Measurements from ENCODE around the gene GPR4.

The GPR4 gene

GRCh38 chr19:45589768-45590167, 12.2 kb downstream of the GPR4 start:
- no peak for DNase-seq (ENCODE audit: low read depth)

GRCh38 chr19:45587873-45588272, 14.1 kb downstream of the GPR4 start:
- no peak for DNase-seq (ENCODE audit: low read depth)

- no peak for DNase-seq (ENCODE audit: low read depth)
Measured at GRCh38 chr19:45585158-45585577, 16.8 kb downstream of the GPR4 start.

- peak; percentile 100 for DNase-seq (ENCODE audit: low read depth)
Measured at GRCh38 chr19:45584332-45585157, 17.5 kb downstream of the GPR4 start, which contains the start of gene OPA3. TSS of gene OPA3 (minus strand) at chr19:45584802. CDS start at chr19:45584764, 38 bp downstream.

GRCh38 chr19:45581576-45581975, 20.4 kb downstream of the GPR4 start:
- peak; percentile 22 for DNase-seq (ENCODE audit: low read depth)

- DNase-seq (ENCODE audit: low read depth) = peak; percentile 28
Measured at GRCh38 chr19:45578861-45579260, 23.2 kb downstream of the GPR4 start.

GRCh38 chr19:45577111-45577905, 24.7 kb downstream of the GPR4 start:
- peak; percentile 95 for DNase-seq (ENCODE audit: low read depth)

- no peak for DNase-seq (ENCODE audit: low read depth)
Measured at GRCh38 chr19:45576682-45577081, 25.3 kb downstream of the GPR4 start.

- DNase-seq (ENCODE audit: low read depth) = no peak
Measured at GRCh38 chr19:45575216-45575615, 26.8 kb downstream of the GPR4 start.

GRCh38 chr19:45574526-45574925, 27.5 kb downstream of the GPR4 start:
- DNase-seq (ENCODE audit: low read depth) = peak; percentile 29

GRCh38 chr19:45571457-45572220, 30.4 kb downstream of the GPR4 start:
- DNase-seq (ENCODE audit: low read depth) = no peak

- DNase-seq (ENCODE audit: low read depth) = peak; percentile 39
Measured at GRCh38 chr19:45569619-45570421, 32.2 kb downstream of the GPR4 start.

- DNase-seq (ENCODE audit: low read depth) = peak; percentile 73
Measured at GRCh38 chr19:45568732-45569131, 33.3 kb downstream of the GPR4 start.

- DNase-seq (ENCODE audit: low read depth) = no peak
Measured at GRCh38 chr19:45567609-45568008, 34.4 kb downstream of the GPR4 start.

GRCh38 chr19:45564131-45564780, 37.8 kb downstream of the GPR4 start:
- DNase-seq (ENCODE audit: low read depth) = no peak

GRCh38 chr19:45560686-45561085, 41.3 kb downstream of the GPR4 start:
- DNase-seq (ENCODE audit: low read depth) = no peak

GRCh38 chr19:45560038-45560437, 42.0 kb downstream of the GPR4 start:
- no peak for DNase-seq (ENCODE audit: low read depth)

- peak; percentile 51 for DNase-seq (ENCODE audit: low read depth)
Measured at GRCh38 chr19:45558399-45558878, 43.6 kb downstream of the GPR4 start.

GRCh38 chr19:45556835-45557234, 45.2 kb downstream of the GPR4 start:
- no peak for DNase-seq (ENCODE audit: low read depth)

- peak; percentile 39 for DNase-seq (ENCODE audit: low read depth)
Measured at GRCh38 chr19:45554481-45554880, 47.5 kb downstream of the GPR4 start.

- DNase-seq (ENCODE audit: low read depth) = no peak
Measured at GRCh38 chr19:45553464-45553863, 48.5 kb downstream of the GPR4 start.
